Sciatic nerve (tissue), 2 donors: ENCODE measurements around the gene IP6K1. TPM values are rescaled to one million over a fixed set of nuclear protein-coding genes. Genes with fewer than 3 reads are reported as not detected.

ENCODE experiments used
- ATAC-seq: fragments of 200-7000 bp; cut with Tn5 transposase; one replicate; pipeline ENCODE4 v1.9.1; 2020; ENCODE audit warnings: mild to moderate bottlenecking, moderate library complexity
- DNase-seq: peaks from one replicate; pipeline ENCODE4 v3.0.0-alpha.2; 2020; ENCODE audit warnings: low spot score
- intact Hi-C: fragments of 100-400 bp; cut with DNase I; formaldehyde crosslinking; loops from one replicate; pipeline ENCODE4 v1.14.2; 2022
- total RNA-seq: library from RNA; stranded (reverse); fragmentation: NEBNext Ultra II Directional; extraction: Animal tissue kit (Norgen Biotek cat#: 25700); gene quantifications from one replicate; pipeline ENCODE4 v1.2.1, GENCODE V29; 2021
- donor health status: DM: no; HTN: no; CAD: no.
- donor health status: DM: no; HTN: no; CAD: no.

IP6K1 gene
- total RNA-seq, 1 donor from 2014 or later: 47.6 TPM

DNA sequence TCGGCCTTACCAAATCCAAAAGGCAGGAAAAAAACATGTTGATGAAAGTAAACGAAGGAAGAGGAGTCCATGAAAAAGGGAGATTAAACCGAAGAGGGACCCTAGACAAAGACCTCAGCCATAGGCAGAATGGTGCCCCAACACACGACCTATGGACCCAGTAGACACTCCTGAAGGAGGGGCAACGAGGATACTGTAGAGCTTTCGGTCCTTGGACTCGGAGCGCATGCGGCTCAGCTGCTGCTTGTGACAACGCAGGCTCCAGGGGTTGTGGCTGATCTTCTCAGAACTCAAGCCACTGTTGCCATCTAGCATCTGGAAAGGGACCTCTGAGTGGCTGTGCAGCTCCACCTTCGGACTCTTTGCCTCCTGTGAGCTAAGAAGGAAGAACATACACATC, 53.7 kb downstream of the IP6K1 start:
- DNase-seq: no peak
- intact Hi-C loops: no loop called here
- ATAC-seq: no peak

GRCh38 chr3:49729966-49730609, 56.3 kb downstream of the IP6K1 start:
- ATAC-seq (no peak), DNase-seq (no peak)
- intact Hi-C loops: no loop called here

DNA sequence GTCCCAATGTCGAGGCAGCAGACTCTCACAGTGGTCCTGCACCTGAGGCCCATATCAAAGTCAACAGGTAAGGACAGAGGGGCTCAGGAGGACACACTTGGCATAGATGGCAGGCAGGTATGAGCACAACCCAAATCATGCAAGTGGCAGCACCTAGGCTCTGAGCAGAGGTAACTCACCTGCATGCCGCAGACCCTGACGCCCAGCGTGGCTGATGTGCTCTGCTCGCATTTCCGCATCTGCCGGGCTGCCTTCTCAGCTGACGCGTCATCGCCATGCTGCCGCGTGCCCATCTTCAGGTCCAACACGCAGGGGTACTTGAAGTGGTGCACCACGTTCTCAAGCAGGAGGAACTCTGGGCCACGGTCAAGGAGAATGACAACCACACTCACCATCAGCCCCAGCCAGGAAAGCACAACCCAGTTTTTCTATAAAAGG, 58.4 kb downstream of the IP6K1 start:
- intact Hi-C loops: no loop called here
- DNase-seq (no peak), ATAC-seq (no peak)

DNA sequence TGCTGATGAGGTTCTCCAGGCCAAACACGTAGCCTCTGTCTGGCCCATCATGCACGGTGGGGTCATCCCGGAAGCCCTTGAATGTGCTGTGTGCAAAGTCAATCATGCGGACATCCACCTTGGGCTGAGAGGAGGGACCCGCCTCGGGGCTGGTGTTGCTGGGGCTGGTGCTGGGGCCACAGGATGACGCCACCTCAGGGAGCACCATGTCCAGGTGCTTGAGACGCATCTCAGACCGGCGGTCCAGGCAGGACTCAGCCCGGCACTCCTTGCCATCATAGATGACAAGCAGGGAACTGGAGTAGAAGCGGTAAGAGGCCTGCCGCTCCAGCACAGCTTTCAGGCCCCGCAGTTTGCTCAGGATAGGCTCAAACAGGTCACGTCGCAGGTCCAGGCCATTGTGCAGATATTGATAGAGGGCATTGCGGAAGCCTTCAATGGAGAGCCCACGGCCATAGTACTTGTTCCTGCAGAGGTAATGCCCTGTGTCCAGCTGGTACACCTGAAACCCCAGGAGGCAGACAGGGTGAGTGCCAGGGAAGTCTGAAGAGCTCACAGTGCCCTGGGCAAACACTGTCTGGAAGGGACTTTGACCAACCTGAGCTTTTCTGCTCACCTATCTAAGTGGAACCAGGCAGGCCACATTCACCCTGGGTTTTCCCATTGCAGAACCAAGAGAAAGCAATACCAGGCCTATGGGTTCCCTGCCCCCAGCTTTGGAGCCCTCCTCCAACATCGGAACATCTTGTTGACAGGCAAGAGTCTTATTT, 59.0 kb downstream of the IP6K1 start:
- DNase-seq (no peak), ATAC-seq (no peak)
- intact Hi-C loops: no loop called here

- ATAC-seq (no peak), DNase-seq (peak; percentile 31)
- intact Hi-C loops: no loop called here
Measured at GRCh38 chr3:49725906-49726681, 60.2 kb downstream of the IP6K1 start.

DNA sequence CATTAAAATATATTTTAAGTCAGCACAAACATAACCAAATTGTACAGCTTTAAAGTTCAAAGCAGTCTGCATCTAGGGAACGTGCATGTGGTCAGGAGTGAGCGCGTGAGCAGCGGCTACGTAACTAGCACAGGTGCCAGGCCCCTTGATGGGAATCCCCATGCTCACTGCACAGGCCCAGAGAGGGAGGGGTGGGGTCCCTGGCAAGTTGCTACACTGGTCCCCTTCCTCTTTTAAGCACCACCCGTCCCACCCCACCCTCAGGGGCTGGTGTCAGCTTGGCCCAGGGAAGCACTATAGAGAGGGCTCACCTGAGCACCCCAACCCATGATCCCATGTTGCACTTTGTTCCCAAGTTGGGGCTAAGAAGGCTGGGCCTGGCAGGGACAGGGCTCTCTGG, 61.8 kb downstream of the IP6K1 start:
- ATAC-seq (peak; percentile 14), DNase-seq (peak; percentile 66)
- intact Hi-C loops: no loop called here

- peak; percentile 98 for DNase-seq
- ATAC-seq: peak; percentile 93
- intact Hi-C loops: no loop called here
Measured at GRCh38 chr3:49723628-49724551, 62.5 kb downstream of the IP6K1 start, which contains the start of gene GMPPB. Gene GMPPB, minus strand, starts transcription at chr3:49723951. Its CDS starts 225 bp downstream, at chr3:49723726.

DNA sequence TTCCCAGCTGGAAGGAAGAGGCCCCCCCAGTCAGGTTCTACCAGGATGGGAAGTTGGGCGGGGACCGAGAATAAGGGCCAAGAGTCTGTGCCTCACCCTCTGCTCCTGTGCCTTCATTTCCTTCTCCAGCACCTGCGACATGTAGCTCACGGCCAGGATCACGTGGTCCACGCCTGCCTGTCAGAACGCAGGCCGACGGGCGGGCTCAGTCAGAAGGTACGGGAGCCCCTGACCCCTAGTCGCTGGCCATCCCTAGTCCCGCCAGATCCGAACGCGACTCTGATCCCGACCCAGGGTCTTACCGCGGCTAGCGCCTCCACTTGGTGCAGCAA, 63.1 kb downstream of the IP6K1 start:
- ATAC-seq: no peak

GRCh38 chr3:49722896-49723295, 63.4 kb downstream of the IP6K1 start:
- ATAC-seq (no peak), DNase-seq (peak; percentile 68)
- intact Hi-C loops: no loop called here

More for the DNA sequence above, 63.1 kb downstream of the IP6K1 start:
- intact Hi-C loops: no loop called here
- DNase-seq: peak; percentile 73

DNA sequence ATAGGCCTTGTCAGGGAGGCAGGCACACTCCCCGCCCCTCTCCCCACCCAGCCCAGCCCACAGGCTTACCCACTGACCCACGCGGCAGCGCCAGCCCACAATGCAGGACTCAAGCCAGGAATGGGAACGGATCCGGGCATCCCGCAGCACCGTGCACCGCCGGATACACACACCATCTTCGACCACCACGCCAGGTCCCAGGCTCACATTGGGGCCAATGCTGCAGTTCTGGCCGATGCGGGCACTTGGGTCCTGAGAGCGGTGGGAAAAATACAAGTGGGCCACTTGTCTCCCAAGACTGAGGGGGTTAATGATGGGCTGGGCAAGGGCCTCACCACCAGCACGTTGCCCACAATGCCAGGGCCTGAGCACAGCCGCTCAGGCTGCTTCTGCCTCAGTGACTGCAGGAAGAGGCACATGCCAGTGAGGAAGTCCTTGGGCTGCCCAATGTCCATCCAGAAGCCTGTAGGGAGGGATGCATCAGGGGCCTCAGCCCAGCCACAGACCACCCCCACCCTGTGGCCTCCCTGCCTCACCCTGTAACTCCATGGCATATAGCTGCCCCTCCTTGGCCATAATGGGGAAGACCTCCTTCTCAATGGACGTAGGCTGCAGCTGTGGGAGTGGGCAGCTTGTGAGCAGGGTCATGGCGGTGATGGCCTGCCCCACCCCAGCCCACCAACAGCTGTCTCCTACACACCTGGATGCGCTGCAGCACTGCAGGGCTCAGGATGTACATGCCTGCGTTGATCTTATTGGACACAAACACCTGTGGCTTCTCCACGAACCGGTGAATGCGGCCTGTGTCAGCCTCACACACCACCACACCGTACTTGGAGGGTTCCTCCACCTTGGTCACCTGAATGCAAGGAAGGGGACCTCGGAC, 64.2 kb downstream of the IP6K1 start:
- ATAC-seq: no peak
- peak; percentile 60 for DNase-seq
- intact Hi-C loops: no loop called here

- intact Hi-C loops: no loop called here
- ATAC-seq: no peak
- DNase-seq: peak; percentile 57
Measured at GRCh38 chr3:49721596-49721895, 64.8 kb downstream of the IP6K1 start.

- ATAC-seq: no peak
- DNase-seq: peak; percentile 51
- intact Hi-C loops: no loop called here
Measured at GRCh38 chr3:49720855-49721595, 65.3 kb downstream of the IP6K1 start.

GRCh38 chr3:49719214-49719884, 67.0 kb downstream of the IP6K1 start, which contains the start of gene AMIGO3:
Gene AMIGO3, minus strand, starts transcription at chr3:49719684. Its CDS starts 219 bp downstream, at chr3:49719465.
- intact Hi-C loops: no loop called here
- DNase-seq (peak; percentile 98), ATAC-seq (peak; percentile 87)

- peak; percentile 64 for DNase-seq
- ATAC-seq: no peak
- intact Hi-C loops: no loop called here
Measured at GRCh38 chr3:49718858-49719213, 67.5 kb downstream of the IP6K1 start.

- no peak for ATAC-seq
- intact Hi-C loops: no loop called here
Measured at GRCh38 chr3:49717959-49718857, 68.1 kb downstream of the IP6K1 start.

More at GRCh38 chr3:49717959-49718857, 68.1 kb downstream of the IP6K1 start:
- no peak for DNase-seq
